Measurements from ENCODE around the gene CLDN11.

GRCh38 chr3:170450039-170450438 is 31.4 kb downstream of the CLDN11 start:
- no peak for TF ChIP-seq ZNF274 (IDR thresholded peaks at IDR 0.05; ENCODE audit: low read depth, low read length)
- no peak for TF ChIP-seq YY1 (IDR thresholded peaks at IDR 0.05; ENCODE audit: insufficient read depth, insufficient read length)
